ENCODE measurements around the gene GMCL1. TPM values are rescaled to one million over a fixed set of nuclear protein-coding genes. Genes with fewer than 3 reads are reported as not detected.

GMCL1 gene
- total and polyA plus RNA-seq, 9 of the 15 experiments (the other 6 are each of a cell fraction or from before 2014, with no cell fraction given): 7.0 to 27.3 (median 15.4) TPM

DNA sequence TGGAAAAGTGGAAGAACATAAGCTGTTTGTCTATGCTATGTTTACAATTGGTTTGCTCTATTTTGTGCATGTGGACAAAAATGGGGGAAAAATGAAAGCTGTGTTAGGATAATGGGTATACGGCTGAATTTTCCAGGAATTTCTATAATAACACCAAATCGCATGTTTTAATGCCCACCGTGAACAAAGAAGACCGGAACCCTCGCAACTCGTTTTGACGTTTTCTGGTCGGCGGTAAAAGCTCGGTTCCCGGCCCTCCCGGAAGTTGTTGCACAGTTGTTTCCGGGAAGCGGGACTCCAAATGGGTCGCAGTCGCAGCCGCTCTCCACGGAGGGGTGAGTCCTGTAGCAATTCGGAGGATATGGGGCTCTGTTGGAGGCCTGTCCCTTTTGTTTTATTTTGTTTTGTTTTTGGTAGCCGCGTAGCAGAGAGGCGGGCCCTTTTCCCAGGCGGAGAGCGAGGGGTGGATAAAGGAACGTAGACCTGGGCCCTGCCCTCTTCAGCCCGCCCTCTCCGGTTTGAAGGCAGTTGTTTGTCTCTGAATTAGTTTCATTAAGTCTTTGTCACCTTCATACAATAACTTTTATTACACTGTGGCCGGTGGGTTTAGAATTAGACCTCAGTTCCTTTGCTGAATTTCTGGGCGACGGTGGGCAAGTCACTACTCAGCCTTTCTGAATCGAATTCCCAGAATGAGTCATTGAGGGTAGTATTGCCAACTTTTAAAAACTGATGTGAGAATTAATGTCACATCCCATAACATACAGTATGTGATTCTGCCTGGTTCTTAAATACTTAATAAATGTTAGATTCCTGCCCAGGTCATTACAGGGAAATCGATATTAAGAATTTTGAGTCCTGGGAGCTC lies 64.5 kb downstream of the GMCL1 start, which contains the start of gene SNRNP27 (continued):
- TF ChIP-seq, protein P1, sequence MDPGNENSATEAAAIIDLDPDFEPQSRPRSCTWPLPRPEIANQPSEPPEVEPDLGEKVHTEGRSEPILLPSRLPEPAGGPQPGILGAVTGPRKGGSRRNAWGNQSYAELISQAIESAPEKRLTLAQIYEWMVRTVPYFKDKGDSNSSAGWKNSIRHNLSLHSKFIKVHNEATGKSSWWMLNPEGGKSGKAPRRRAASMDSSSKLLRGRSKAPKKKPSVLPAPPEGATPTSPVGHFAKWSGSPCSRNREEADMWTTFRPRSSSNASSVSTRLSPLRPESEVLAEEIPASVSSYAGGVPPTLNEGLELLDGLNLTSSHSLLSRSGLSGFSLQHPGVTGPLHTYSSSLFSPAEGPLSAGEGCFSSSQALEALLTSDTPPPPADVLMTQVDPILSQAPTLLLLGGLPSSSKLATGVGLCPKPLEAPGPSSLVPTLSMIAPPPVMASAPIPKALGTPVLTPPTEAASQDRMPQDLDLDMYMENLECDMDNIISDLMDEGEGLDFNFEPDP (CRISPR knock-in tag; IDR thresholded peaks at IDR 0.05): no peak
- TF ChIP-seq CREB1 (IDR thresholded peaks at IDR 0.05): peak; percentile 42; the same call in 1 of the 2 replicates
- TF ChIP-seq CREB1 (CRISPR knock-in tag; IDR thresholded peaks at IDR 0.05): no peak
- peak; percentile 63 for TF ChIP-seq CXXC5 (CRISPR knock-in tag; IDR thresholded peaks at IDR 0.05)
- no peak for TF ChIP-seq KLF1 (tag; IDR thresholded peaks at IDR 0.05)
- TF ChIP-seq CBX1 (IDR thresholded peaks at IDR 0.05; ENCODE audit: low read depth): 0 out of 2 replicates have a peak, but pooled peaks have one; percentile 52
- TF ChIP-seq, protein P2, sequence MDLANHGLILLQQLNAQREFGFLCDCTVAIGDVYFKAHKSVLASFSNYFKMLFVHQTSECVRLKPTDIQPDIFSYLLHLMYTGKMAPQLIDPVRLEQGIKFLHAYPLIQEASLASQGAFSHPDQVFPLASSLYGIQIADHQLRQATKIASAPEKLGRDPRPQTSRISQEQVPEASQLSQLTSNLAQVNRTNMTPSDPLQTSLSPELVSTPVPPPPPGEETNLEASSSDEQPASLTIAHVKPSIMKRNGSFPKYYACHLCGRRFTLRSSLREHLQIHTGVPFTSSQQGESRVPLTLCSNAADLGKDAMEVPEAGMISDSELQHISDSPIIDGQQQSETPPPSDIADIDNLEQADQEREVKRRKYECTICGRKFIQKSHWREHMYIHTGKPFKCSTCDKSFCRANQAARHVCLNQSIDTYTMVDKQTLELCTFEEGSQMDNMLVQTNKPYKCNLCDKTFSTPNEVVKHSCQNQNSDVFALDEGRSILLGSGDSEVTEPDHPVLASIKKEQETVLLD (IDR thresholded peaks at IDR 0.05): peak; percentile 25; the same call in 1 of the 2 replicates
- no peak for TF ChIP-seq RBM22 (IDR thresholded peaks at IDR 0.05; ENCODE audit: low read depth, low read length, poor library complexity, severe bottlenecking)
- TF ChIP-seq ERF (CRISPR knock-in tag; IDR thresholded peaks at IDR 0.05): no peak
- TF ChIP-seq SIN3B (IDR thresholded peaks at IDR 0.05; ENCODE audit: low read depth): peak; percentile 81
- TF ChIP-seq, protein P3, sequence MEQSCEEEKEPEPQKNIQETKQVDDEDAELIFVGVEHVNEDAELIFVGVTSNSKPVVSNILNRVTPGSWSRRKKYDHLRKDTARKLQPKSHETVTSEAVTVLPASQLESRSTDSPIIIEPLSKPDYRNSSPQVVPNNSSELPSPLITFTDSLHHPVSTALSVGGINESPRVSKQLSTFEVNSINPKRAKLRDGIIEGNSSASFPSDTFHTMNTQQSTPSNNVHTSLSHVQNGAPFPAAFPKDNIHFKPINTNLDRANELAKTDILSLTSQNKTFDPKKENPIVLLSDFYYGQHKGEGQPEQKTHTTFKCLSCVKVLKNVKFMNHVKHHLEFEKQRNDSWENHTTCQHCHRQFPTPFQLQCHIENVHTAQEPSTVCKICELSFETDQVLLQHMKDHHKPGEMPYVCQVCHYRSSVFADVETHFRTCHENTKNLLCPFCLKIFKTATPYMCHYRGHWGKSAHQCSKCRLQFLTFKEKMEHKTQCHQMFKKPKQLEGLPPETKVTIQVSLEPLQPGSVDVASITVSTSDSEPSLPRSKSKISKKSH (CRISPR knock-in tag; IDR thresholded peaks at IDR 0.05): no peak
- TF ChIP-seq POLR3A (IDR thresholded peaks at IDR 0.05; ENCODE audit: borderline replicate concordance, extremely low read depth, insufficient read depth, insufficient read length): no peak
- TF ChIP-seq MYC (IDR thresholded peaks at IDR 0.05; ENCODE audit: low read depth, low read length): peak; percentile 48; the same call in 1 of the 2 replicates
- TF ChIP-seq MYC (CRISPR knock-in tag; IDR thresholded peaks at IDR 0.05; ENCODE audit: borderline replicate concordance, low read depth): no peak
- TF ChIP-seq, protein P4, sequence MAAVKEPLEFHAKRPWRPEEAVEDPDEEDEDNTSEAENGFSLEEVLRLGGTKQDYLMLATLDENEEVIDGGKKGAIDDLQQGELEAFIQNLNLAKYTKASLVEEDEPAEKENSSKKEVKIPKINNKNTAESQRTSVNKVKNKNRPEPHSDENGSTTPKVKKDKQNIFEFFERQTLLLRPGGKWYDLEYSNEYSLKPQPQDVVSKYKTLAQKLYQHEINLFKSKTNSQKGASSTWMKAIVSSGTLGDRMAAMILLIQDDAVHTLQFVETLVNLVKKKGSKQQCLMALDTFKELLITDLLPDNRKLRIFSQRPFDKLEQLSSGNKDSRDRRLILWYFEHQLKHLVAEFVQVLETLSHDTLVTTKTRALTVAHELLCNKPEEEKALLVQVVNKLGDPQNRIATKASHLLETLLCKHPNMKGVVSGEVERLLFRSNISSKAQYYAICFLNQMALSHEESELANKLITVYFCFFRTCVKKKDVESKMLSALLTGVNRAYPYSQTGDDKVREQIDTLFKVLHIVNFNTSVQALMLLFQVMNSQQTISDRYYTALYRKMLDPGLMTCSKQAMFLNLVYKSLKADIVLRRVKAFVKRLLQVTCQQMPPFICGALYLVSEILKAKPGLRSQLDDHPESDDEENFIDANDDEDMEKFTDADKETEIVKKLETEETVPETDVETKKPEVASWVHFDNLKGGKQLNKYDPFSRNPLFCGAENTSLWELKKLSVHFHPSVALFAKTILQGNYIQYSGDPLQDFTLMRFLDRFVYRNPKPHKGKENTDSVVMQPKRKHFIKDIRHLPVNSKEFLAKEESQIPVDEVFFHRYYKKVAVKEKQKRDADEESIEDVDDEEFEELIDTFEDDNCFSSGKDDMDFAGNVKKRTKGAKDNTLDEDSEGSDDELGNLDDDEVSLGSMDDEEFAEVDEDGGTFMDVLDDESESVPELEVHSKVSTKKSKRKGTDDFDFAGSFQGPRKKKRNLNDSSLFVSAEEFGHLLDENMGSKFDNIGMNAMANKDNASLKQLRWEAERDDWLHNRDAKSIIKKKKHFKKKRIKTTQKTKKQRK (IDR thresholded peaks at IDR 0.05; ENCODE audit: borderline replicate concordance, low read depth, low read length): no peak
- TF ChIP-seq ZKSCAN8 (CRISPR knock-in tag; IDR thresholded peaks at IDR 0.05): no peak
- TF ChIP-seq CSDE1 (IDR thresholded peaks at IDR 0.05): 0 out of 4 replicates have a peak, but pooled peaks of 1 of the 2 experiments have one; percentile 32
- TF ChIP-seq, protein P5, sequence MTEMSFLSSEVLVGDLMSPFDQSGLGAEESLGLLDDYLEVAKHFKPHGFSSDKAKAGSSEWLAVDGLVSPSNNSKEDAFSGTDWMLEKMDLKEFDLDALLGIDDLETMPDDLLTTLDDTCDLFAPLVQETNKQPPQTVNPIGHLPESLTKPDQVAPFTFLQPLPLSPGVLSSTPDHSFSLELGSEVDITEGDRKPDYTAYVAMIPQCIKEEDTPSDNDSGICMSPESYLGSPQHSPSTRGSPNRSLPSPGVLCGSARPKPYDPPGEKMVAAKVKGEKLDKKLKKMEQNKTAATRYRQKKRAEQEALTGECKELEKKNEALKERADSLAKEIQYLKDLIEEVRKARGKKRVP (CRISPR knock-in tag; IDR thresholded peaks at IDR 0.05): no peak
- no peak for TF ChIP-seq FUS (optimal IDR thresholded peaks at IDR 0.05; ENCODE audit: low read depth, low read length)
